ENCODE results near the gene TAB3.

The TAB3 gene

DNA sequence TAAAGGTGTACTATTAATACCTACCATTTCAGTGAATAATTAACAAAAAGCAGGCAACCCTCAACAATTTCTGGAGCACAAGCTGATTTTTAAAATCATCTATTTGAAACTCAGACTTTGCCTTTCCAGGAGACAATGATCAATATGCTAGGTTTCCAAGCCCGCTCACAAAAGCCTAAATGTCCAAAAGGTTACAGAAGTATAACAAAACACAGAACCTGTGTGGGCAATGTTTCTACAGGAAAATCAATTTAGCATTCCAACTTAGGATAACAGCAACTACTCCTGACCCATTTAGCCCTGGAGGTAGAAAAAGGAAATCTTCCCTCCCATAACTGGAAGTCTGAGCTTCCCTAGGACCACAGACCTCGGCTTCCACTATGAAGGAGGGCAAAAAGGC, 3.9 kb downstream of the TAB3 start:
- DNase-seq: no peak

DNA sequence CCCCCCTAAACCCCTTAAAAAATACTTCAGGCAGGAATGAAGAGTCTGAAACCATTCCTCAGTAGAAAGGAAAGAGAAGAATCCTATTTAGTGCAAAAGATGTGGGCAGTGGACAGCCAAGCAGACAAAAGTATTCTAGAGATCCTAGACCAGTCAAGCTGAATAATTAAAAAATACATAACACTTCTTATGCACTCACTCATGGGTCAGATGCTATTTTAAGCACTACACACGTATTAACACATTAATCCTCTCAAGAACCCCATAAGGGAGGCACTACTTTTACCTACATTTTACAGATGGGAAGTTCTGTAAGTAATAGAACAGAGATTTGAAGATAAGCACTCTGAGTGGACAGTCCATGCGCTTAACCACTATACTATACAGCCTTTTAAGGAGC, 5.9 kb downstream of the TAB3 start:
- DNase-seq: no peak

DNA sequence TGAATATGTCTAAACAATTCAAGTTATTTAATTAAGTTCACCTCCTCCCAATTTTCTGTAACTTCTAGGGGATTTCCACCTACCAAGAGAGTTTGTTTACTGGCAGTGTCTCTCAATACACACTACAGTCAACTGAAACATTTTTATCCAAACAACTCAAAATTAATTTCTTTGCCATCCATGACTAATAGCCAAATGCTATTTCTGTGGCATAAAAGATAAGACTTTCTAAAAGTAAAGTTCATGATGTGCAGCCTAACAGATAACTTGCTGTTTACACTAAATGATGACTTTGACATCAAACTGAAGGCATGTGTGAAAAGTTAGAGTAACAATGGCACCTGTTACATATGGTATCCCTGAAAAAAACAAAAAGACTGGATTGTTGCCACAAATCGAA, 7.3 kb downstream of the TAB3 start:
- no peak for DNase-seq

GRCh38 chrX:30881390-30881789, 7.7 kb downstream of the TAB3 start:
- DNase-seq: no peak

GRCh38 chrX:30880058-30880457, 9.0 kb downstream of the TAB3 start:
- DNase-seq: no peak

GRCh38 chrX:30876367-30876766, 12.7 kb downstream of the TAB3 start:
- no peak for DNase-seq

- peak; percentile 23 for DNase-seq
Observed at GRCh38 chrX:30875957-30876356, 13.1 kb downstream of the TAB3 start.

GRCh38 chrX:30874851-30875250, 14.2 kb downstream of the TAB3 start:
- no peak for DNase-seq

DNA sequence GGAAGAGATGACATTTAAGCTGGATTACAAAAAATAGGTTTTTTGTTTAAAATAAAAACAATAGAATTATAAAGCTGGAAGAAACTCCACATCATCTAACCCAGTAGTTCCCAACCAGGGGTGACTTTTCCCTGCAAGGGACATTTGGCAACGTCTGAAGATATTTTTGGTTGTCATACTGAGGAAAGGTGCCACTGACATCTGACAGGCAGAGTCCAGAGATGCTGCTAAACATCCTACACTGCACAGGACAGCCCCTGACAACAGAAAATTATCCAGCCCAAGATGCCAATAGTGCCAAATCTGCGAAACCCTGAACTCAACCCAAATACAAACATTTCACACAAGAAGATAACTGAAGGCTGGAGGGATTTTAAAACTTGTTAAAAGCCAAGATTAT, 18.5 kb downstream of the TAB3 start:
- DNase-seq: no peak

DNA sequence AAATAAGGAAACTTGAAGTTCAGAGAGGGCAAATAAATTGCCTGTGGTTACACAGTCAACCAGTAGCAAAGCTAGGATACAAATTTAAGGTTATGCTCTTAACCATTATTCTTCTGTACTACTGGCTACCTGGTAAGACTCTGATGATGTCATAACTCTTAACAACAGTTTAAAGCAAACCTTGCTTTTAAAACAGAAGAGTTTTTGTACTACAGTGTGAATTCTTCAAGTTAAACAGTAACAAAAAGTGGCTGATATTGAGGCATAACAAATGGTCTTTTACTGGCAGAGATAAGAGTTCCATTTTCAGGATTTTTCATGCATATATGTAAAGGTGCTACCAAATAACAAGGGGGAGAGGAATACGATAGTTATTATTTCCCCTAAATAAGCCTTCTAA, 23.4 kb downstream of the TAB3 start:
- no peak for DNase-seq

- DNase-seq: peak; percentile 24
Observed at GRCh38 chrX:30865015-30865414, 24.0 kb downstream of the TAB3 start.

DNA sequence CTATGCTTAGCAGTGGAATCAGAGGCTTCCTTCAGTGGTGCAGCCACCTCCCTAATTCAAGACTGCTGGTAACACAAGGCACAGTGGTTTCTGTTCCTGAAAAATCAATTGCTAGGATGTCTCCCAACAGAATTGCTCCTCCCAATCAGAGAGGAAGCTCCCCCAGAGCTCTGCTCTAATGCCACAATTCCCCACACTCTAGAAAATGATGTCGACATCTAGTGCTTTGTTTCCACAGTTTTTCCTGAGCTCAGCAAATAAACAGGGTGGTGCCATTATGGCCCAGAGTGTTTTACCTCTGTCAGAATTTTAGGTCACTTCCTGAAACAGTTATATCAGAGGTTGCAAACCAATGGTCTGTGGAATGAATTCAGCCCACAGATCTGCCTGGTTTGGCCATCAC, 24.7 kb downstream of the TAB3 start:
- no peak for DNase-seq

GRCh38 chrX:30863974-30864373, 25.1 kb downstream of the TAB3 start:
- DNase-seq: no peak

- no peak for DNase-seq
Observed at GRCh38 chrX:30858098-30858497, 31.0 kb downstream of the TAB3 start.

DNA sequence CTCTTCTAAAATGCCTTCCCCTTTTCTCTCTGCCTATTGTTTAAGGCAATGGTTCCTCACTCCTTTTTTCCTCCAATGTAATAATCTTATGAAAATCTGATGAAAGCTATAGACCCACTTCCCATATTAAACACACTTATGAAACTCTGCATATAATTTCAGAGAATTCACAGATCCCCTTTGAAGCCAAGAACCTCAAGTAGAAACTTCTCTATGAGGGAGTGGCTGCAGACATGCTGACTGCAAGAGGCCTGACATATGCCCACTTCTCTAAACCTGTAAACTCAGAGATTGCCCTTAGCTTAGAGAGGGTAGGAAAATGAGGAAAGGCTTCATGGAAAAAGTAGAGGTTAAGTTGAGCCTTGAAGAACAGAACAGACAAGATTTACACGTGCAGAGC, 37.6 kb downstream of the TAB3 start:
- DNase-seq: no peak

GRCh38 chrX:30835373-30835772, 53.7 kb downstream of the TAB3 start:
- DNase-seq: no peak

DNA sequence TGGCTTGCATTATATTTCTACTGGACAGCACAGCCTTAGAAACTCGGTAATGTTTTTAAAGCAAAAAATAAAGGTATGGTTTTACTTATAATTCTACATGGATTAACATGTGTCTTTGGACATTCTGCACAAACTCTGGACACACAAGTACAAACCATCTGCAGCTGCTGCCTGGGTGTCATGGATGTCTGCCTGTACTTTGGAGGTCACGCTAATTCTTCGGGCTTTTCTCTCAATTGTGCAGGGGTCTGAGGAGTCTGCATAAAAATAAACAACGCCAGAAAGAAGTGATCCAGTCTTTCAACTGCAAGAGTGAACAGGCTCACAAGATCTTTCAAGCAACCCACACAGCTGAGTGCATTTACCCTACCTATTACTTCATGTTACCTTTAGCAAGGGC, 55.2 kb downstream of the TAB3 start:
- no peak for DNase-seq

DNA sequence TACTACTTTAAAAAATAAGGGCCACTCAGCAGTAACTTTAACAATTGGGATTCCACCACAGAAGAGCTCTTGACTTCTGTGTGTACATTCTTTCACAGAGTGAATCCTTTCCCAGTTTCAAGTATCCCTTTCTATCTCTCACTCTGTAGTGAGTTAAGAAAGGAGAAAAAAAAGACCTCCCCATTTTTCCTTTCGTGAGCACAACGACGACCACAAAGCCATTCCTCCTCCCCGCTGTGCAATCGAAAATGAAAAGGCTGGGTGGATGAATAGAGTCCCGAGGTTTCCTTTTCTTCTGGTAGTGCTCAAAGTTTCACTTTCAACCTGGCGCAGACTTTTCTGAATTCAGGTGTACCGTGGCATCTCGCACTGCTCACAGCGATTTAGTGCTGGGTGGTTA, 58.0 kb downstream of the TAB3 start:
- DNase-seq: peak; percentile 57

- DNase-seq: no peak
Observed at GRCh38 chrX:30830326-30830943, 58.6 kb downstream of the TAB3 start.

GRCh38 chrX:30824275-30824674, 64.8 kb downstream of the TAB3 start:
- DNase-seq: no peak

- DNase-seq: no peak
Observed at GRCh38 chrX:30822764-30823163, 66.3 kb downstream of the TAB3 start.

- no peak for DNase-seq
Observed at GRCh38 chrX:30822068-30822681, 66.9 kb downstream of the TAB3 start.

DNA sequence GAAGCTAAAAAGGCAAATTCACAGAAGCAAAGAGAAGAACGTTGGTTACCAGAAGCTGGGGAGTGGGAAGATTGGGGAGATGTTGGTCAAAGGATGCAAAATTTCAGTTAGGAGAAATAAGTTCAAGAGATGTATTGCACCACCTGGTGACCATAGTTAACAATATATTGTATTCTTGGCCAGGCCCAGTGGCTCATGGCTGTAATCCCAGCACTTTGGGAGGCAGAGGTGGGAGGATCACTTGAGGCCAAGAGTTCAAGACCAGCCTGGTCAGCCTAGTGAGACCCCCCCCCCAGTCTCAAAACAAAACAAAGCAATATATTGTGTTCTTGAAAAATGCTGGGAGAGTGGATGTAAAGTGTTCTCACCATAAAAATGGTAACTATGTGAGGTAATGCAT, 67.9 kb downstream of the TAB3 start:
- no peak for DNase-seq

- no peak for DNase-seq
Observed at GRCh38 chrX:30819080-30819479, 70.0 kb downstream of the TAB3 start.

GRCh38 chrX:30816079-30816478, 73.0 kb downstream of the TAB3 start:
- no peak for DNase-seq
